SK-MEL-5 (cell line): ENCODE results near the gene UBE2J2. TPM values are rescaled to one million over a fixed set of nuclear protein-coding genes. Genes with fewer than 3 reads are reported as not detected.
"Not testable (repeated sequence)": the region's sequence is repeated elsewhere in the genome, so short reads cannot be mapped to it uniquely, and the experiment has no call there.

Experiments used
- DNase-seq: peaks from one replicate; pipeline ENCODE4 v3.0.0-alpha.2; 2016; ENCODE audit warnings: low read depth, low spot score
- in situ Hi-C: cut with HindIII; loops from 2 replicates; pipeline ENCODE4 v1.10.0; 2016; ENCODE audit warnings: low sequenced_read_pairs, high pct_unique_total_duplicates, low pct_unique_long_range_greater_than_20kb
- total RNA-seq: library from RNA; depleted of rRNA; stranded (reverse); fragments of >200 nt; shearing (Covaris generic); gene quantifications from 2 replicates; pipeline ENCODE4 v1.2.3, GENCODE V29; 2014

Gene UBE2J2
- total RNA-seq, 1 experiment from 2014 or later: 37.8 TPM

GRCh38 chr1:1250786-1251284, 22.8 kb downstream of the UBE2J2 start:
- DNase-seq: no peak

GRCh38 chr1:1248009-1248913, 25.4 kb downstream of the UBE2J2 start:
- DNase-seq, in situ Hi-C loops: not testable (repeated sequence)

More at GRCh38 chr1:1250786-1251284, 22.8 kb downstream of the UBE2J2 start:
- in situ Hi-C loops: no loop called here

- no peak for DNase-seq
- in situ Hi-C loops: no loop called here
Observed at GRCh38 chr1:1247341-1247913, 26.2 kb downstream of the UBE2J2 start.

- no peak for DNase-seq
- in situ Hi-C loops: no loop called here
Observed at GRCh38 chr1:1246577-1247340, 26.9 kb downstream of the UBE2J2 start, which contains the start of gene C1QTNF12. Gene C1QTNF12, minus strand, starts transcription at chr1:1246722. Its CDS starts 32 bp downstream, at chr1:1246690.

- in situ Hi-C loops: no loop called here
- no peak for DNase-seq
Observed at GRCh38 chr1:1245817-1246576, 27.7 kb downstream of the UBE2J2 start.

GRCh38 chr1:1245178-1245816, 28.4 kb downstream of the UBE2J2 start:
- in situ Hi-C loops: no loop called here

GRCh38 chr1:1244192-1244811, 29.4 kb downstream of the UBE2J2 start:
- in situ Hi-C loops: no loop called here
- no peak for DNase-seq

More at GRCh38 chr1:1245178-1245816, 28.4 kb downstream of the UBE2J2 start:
- DNase-seq: no peak

GRCh38 chr1:1243807-1244191, 29.9 kb downstream of the UBE2J2 start:
- in situ Hi-C loops: no loop called here
- no peak for DNase-seq

GRCh38 chr1:1243266-1243660, 30.4 kb downstream of the UBE2J2 start:
- DNase-seq: no peak
- in situ Hi-C loops: no loop called here

GRCh38 chr1:1242461-1243265, 31.0 kb downstream of the UBE2J2 start:
- in situ Hi-C loops: no loop called here
- no peak for DNase-seq

- DNase-seq: no peak
- in situ Hi-C loops: no loop called here
Observed at GRCh38 chr1:1241588-1242219, 31.9 kb downstream of the UBE2J2 start.

GRCh38 chr1:1240822-1241587, 32.6 kb downstream of the UBE2J2 start:
- DNase-seq: no peak

GRCh38 chr1:1240348-1240732, 33.3 kb downstream of the UBE2J2 start:
- no peak for DNase-seq
- in situ Hi-C loops: no loop called here

More at GRCh38 chr1:1240822-1241587, 32.6 kb downstream of the UBE2J2 start:
- in situ Hi-C loops: no loop called here

- in situ Hi-C loops: no loop called here
- DNase-seq: no peak
Observed at GRCh38 chr1:1239614-1240347, 33.9 kb downstream of the UBE2J2 start.
